GM12878 (cell line): ENCODE measurements around the gene GNAI2. TPM values are rescaled to one million over a fixed set of nuclear protein-coding genes. Genes with fewer than 3 reads are reported as not detected.

Source experiments
- ATAC-seq: fragments of 200-7000 bp; cut with Tn5 transposase; 3 replicates; pipeline ENCODE4 v1.9.1; 2020; ENCODE audit warnings: mild to moderate bottlenecking, moderate library complexity
- BruUV-seq: library from RNA; stranded (reverse); fragments of 400-500 nt; replicated peaks from 2 replicates; lab custom pipeline; 2021; lab: Mats Ljungman, UMichigan
- CTCF ChIA-PET: fragments of 300-600 bp; sonication (Branson Sonifier 250); formaldehyde crosslinking; extraction: SDS; loops from one replicate; lab custom pipeline; 2021; ENCODE audit warnings: inconsistent platforms; lab: Yijun Ruan, JAX
- POLR2A ChIA-PET: fragments of 350-600 bp; formaldehyde crosslinking; extraction: SDS; loops from one replicate; lab custom pipeline; 2021; ENCODE audit warnings: inconsistent platforms; lab: Charles Lee
- RAD21 ChIA-PET: fragments of 300-600 bp; sonication (Branson Sonifier 250); formaldehyde crosslinking; loops from one replicate; lab custom pipeline; 2023; ENCODE audit warnings: antibody characterized with exemption; ENCODE audit not compliant: unreplicated experiment; lab: Charles Lee
- SMC1A ChIA-PET: fragments of 300-600 bp; sonication (Branson Sonifier 250); formaldehyde crosslinking; loops from one replicate; lab custom pipeline; 2023; ENCODE audit not compliant: unreplicated experiment, uncharacterized antibody; lab: Charles Lee
- DNase-seq: peaks from one replicate; pipeline ENCODE4 v3.0.0-alpha.2; 2011; ENCODE audit warnings: low read depth, low spot score
- FAIRE-seq: peaks from 3 replicates; lab custom pipeline; 2011; peaks lifted over from hg19 to GRCh38; lab: Jason Lieb, UNC
- H2AFZ ChIP-seq: 2 replicates; pipeline ENCODE4 v1.6.0; 2011; ENCODE audit warnings: low read depth, low read length, control low read depth; ENCODE audit not compliant: control insufficient read depth
- H3K27ac ChIP-seq: 2 replicates; pipeline ENCODE4 v1.5.1; 2011; ENCODE audit warnings: control low read depth; ENCODE audit not compliant: control insufficient read depth, insufficient read depth
- H3K27me3 ChIP-seq, 2 experiments: replicated peaks in 1 of 2; 2 replicates each; pipeline versions ENCODE4 v1.6.0 to v1.6.1; 2011; ENCODE audit warnings: low read length in 1 of 2; ENCODE audit not compliant: control insufficient read depth in 2 of 2, insufficient read depth in 2 of 2
- H3K36me3 ChIP-seq, 2 experiments: 2 replicates each; pipeline ENCODE4 v1.5.1; 2011; ENCODE audit warnings: low read length in 1 of 2; ENCODE audit not compliant: control insufficient read depth in 2 of 2, insufficient read depth in 2 of 2
- H3K4me1 ChIP-seq: 2 replicates; pipeline ENCODE4 v1.6.1; 2011; ENCODE audit warnings: mild to moderate bottlenecking, low read length, moderate library complexity, mixed read lengths; ENCODE audit not compliant: control insufficient read depth, insufficient read depth
- H3K4me2 ChIP-seq: 2 replicates; pipeline ENCODE4 v1.6.0; 2011; ENCODE audit warnings: control low read depth; ENCODE audit not compliant: control insufficient read depth, insufficient read depth
- H3K4me3 ChIP-seq: fragments of 200-600 bp; sonication (generic); 2 replicates; pipeline ENCODE4 v1.5.1; 2016
- H3K79me2 ChIP-seq: 2 replicates; pipeline ENCODE4 v1.6.0; 2011; ENCODE audit warnings: low read length; ENCODE audit not compliant: control insufficient read depth, insufficient read depth
- H3K9ac ChIP-seq: 2 replicates; pipeline ENCODE4 v1.8.0; 2011; ENCODE audit warnings: low read length, control low read depth, mixed read lengths; ENCODE audit not compliant: control insufficient read depth, insufficient read depth
- H3K9me3 ChIP-seq: replicated peaks from 3 replicates; pipeline ENCODE4 v1.5.1; 2011; ENCODE audit warnings: mild to moderate bottlenecking, low read length; ENCODE audit not compliant: control insufficient read depth, insufficient read depth
- H4K20me1 ChIP-seq: 2 replicates; pipeline ENCODE4 v1.6.0; 2011; ENCODE audit not compliant: control insufficient read depth, insufficient read depth
- BACH1 ChIP-seq: fragments of 450-650 bp; IDR thresholded peaks from 2 replicates; pipeline ENCODE4 v1.6.1; 2017; ENCODE audit warnings: mild to moderate bottlenecking, borderline replicate concordance
- BRCA1 ChIP-seq: IDR thresholded peaks from 2 replicates; pipeline ENCODE4 v1.6.1; 2011; ENCODE audit warnings: low read depth, low read length, improper control_type of control experiment
- CBFB ChIP-seq: IDR thresholded peaks from 2 replicates; pipeline ENCODE4 v1.6.1; 2016; ENCODE audit warnings: antibody characterized with exemption, low read depth
- CUX1 ChIP-seq: IDR thresholded peaks from 2 replicates; pipeline ENCODE4 v1.6.1; 2012; ENCODE audit warnings: improper control_type of control experiment, low read depth, low read length; ENCODE audit not compliant: insufficient replicate concordance
- GABPA ChIP-seq: IDR thresholded peaks from 2 replicates; pipeline ENCODE4 v1.6.1; 2014; ENCODE audit warnings: antibody characterized with exemption, low read depth, mild to moderate bottlenecking, inconsistent platforms
- IKZF1 ChIP-seq: fragments of 450-650 bp; conservative IDR thresholded peaks from 2 replicates; pipeline ENCODE4 v1.6.1; 2017; ENCODE audit warnings: antibody characterized with exemption, mild to moderate bottlenecking
- KDM1A ChIP-seq: fragments of 200-600 bp; sonication (generic); IDR thresholded peaks from 2 replicates; pipeline ENCODE4 v1.6.1; 2016; ENCODE audit warnings: borderline replicate concordance
- NFYA ChIP-seq: IDR thresholded peaks from 2 replicates; pipeline ENCODE4 v1.6.1; 2011; ENCODE audit warnings: low read depth, mild to moderate bottlenecking, low read length, improper control_type of control experiment, borderline replicate concordance
- PAX8 ChIP-seq: fragments of 450-650 bp; IDR thresholded peaks from 2 replicates; pipeline ENCODE4 v1.6.1; 2017; ENCODE audit warnings: mild to moderate bottlenecking, moderate library complexity
- RELB ChIP-seq: fragments of 450-650 bp; IDR thresholded peaks from 2 replicates; pipeline ENCODE4 v1.6.1; 2017; ENCODE audit warnings: low read depth, mild to moderate bottlenecking, moderate library complexity
- RFX5 ChIP-seq: IDR thresholded peaks from 2 replicates; pipeline ENCODE4 v1.6.1; 2011; ENCODE audit warnings: low read depth, low read length, improper control_type of control experiment
- TCF7 ChIP-seq: IDR thresholded peaks from 2 replicates; pipeline ENCODE4 v1.6.1; 2014; ENCODE audit warnings: antibody characterized with exemption, borderline replicate concordance
- YBX1 ChIP-seq: fragments of 450-650 bp; IDR thresholded peaks from 2 replicates; pipeline ENCODE4 v1.6.1; 2016; ENCODE audit warnings: antibody characterized with exemption
- ZNF384 ChIP-seq: IDR thresholded peaks from 2 replicates; pipeline ENCODE4 v1.6.1; 2012; ENCODE audit warnings: low read depth, mild to moderate bottlenecking, low read length, improper control_type of control experiment, borderline replicate concordance
- WGBS: methylation state at CpG from one replicate; pipeline ENCODE4 v1.1.6; 2016; ENCODE audit warnings: low lambda C conversion rate; ENCODE audit not compliant: insufficient replicate concordance, insufficient coverage; ENCODE audit errors: missing lambda C conversion rate; 5-methylcytosine and 5-hydroxymethylcytosine counted together
- in situ Hi-C: fragments of 300-500 bp; cut with MboI; formaldehyde crosslinking; loops from 9 replicates; pipeline ENCODE4 v1.14.3; 2018; ENCODE audit warnings: mixed read lengths
- intact Hi-C: fragments of 100-400 bp; cut with micrococcal nuclease; formaldehyde crosslinking; loops from one replicate; pipeline ENCODE4 v1.14.2; 2022; ENCODE audit not compliant: unreplicated experiment
- polyA plus RNA-seq, 11 experiments: library from polyadenylated mRNA; depleted of rRNA in 4 of 11; unstranded in 6 of 11; stranded (reverse) in 5 of 11; fragments of >200 nt; fragmentation: Nextera tagmentation in 4 of 11; fragmentation: Illumina TruSeq in 1 of 11; extraction: Ambion mirVana in 4 of 11; extraction: Trizol in 1 of 11; gene quantifications; 1 replicate in 1 of 11; 2 replicates in 10 of 11; pipeline versions ENCODE4 v1.2.1 to v1.2.3, GENCODE V29; 2011 to 2016; ENCODE audit warnings: inconsistent platforms in 2 of 11, missing spikeins in 2 of 11, low read depth in 1 of 11
- total RNA-seq, 4 experiments: library from RNA; depleted of rRNA in 3 of 4; stranded (reverse); fragments of >200 nt in 3 of 4; fragmentation: Illumina TruSeq in 1 of 4; extraction: Trizol in 1 of 4; gene quantifications; 2 replicates each; pipeline versions ENCODE4 v1.2.1 to v1.2.3, GENCODE V29; 2013 to 2021
- TF ChIP-seq, protein P1 (sequence below): IDR thresholded peaks from 2 replicates; pipeline ENCODE4 v1.6.1; 2012; ENCODE audit warnings: low read length, inconsistent platforms
- TF ChIP-seq, protein P2 (sequence below): IDR thresholded peaks from 2 replicates; pipeline ENCODE4 v1.6.1; 2012; ENCODE audit warnings: low read depth, low read length, improper control_type of control experiment

The GNAI2 gene
- total and polyA plus RNA-seq, 10 of the 15 experiments (the other 5 are each of a cell fraction or from before 2014, with no cell fraction given) = 5.0 to 346 (median 237) TPM

GRCh38 chr3:50204804-50205412, 31.1 kb upstream of the GNAI2 start, which contains the start of gene SLC38A3:
Gene SLC38A3 (plus strand): TSS chr3:50205271. CDS start chr3:50214200, 8,929 bp downstream.
- no peak within 1 kb of the TSS for H3K27ac ChIP-seq
- no peaks in the 10 kb centered on the region for H3K36me3 ChIP-seq
- intact Hi-C loops = no loop called here
- CTCF ChIA-PET = interaction anchor here (1.4 kb wide), 2 partner anchors 7 to 13 kb away, joined by 4 read pairs; partner anchors contain the start of gene GNAT1
- no peaks in the 10 kb centered on the region for H3K9me3 ChIP-seq
- FAIRE-seq (no peak), ATAC-seq (no peak)
- no TSS peak for BruUV-seq
- H3K4me1 ChIP-seq = no peaks in the 10 kb centered on the region
- SMC1A ChIA-PET = no interaction called here
- no peak within 1 kb of the TSS for H3K4me2 ChIP-seq
- 39% methylated on average over 17 of the region's 41 CpGs for WGBS
- no peak within 1 kb of the TSS for H3K9ac ChIP-seq
- TF ChIP-seq, protein P1, sequence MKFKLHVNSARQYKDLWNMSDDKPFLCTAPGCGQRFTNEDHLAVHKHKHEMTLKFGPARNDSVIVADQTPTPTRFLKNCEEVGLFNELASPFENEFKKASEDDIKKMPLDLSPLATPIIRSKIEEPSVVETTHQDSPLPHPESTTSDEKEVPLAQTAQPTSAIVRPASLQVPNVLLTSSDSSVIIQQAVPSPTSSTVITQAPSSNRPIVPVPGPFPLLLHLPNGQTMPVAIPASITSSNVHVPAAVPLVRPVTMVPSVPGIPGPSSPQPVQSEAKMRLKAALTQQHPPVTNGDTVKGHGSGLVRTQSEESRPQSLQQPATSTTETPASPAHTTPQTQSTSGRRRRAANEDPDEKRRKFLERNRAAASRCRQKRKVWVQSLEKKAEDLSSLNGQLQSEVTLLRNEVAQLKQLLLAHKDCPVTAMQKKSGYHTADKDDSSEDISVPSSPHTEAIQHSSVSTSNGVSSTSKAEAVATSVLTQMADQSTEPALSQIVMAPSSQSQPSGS = no peak
- TF ChIP-seq CUX1 (no peak), KDM1A (no peak), NFYA (no peak), GABPA (no peak), ZNF384 (no peak), TCF7 (no peak), PAX8 (no peak), BACH1 (no peak), BRCA1 (no peak), RFX5 (no peak), YBX1 (no peak), RELB (no peak), IKZF1 (no peak), CBFB (no peak)
- TF ChIP-seq, protein P2, sequence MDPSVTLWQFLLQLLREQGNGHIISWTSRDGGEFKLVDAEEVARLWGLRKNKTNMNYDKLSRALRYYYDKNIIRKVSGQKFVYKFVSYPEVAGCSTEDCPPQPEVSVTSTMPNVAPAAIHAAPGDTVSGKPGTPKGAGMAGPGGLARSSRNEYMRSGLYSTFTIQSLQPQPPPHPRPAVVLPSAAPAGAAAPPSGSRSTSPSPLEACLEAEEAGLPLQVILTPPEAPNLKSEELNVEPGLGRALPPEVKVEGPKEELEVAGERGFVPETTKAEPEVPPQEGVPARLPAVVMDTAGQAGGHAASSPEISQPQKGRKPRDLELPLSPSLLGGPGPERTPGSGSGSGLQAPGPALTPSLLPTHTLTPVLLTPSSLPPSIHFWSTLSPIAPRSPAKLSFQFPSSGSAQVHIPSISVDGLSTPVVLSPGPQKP = no peak
- TF ChIP-seq, all 136 proteins: peak for 0
- ChIA-PET RAD21 (no interaction called here), POLR2A (no interaction called here)
- in situ Hi-C loops = no loop called here
- H2AFZ ChIP-seq = no peak within 1 kb of the TSS
- H3K4me3 ChIP-seq = no peak within 1 kb of the TSS
- no peak for DNase-seq
- H4K20me1 ChIP-seq = no peaks in the 10 kb centered on the region
- H3K27me3 ChIP-seq = peaks cover 18 to 24% of the 10 kb centered on the region in 2 experiments
- H3K79me2 ChIP-seq = no peaks in the 10 kb centered on the region
